ENCODE data around the gene TP53I13.

TP53I13 gene

DNA sequence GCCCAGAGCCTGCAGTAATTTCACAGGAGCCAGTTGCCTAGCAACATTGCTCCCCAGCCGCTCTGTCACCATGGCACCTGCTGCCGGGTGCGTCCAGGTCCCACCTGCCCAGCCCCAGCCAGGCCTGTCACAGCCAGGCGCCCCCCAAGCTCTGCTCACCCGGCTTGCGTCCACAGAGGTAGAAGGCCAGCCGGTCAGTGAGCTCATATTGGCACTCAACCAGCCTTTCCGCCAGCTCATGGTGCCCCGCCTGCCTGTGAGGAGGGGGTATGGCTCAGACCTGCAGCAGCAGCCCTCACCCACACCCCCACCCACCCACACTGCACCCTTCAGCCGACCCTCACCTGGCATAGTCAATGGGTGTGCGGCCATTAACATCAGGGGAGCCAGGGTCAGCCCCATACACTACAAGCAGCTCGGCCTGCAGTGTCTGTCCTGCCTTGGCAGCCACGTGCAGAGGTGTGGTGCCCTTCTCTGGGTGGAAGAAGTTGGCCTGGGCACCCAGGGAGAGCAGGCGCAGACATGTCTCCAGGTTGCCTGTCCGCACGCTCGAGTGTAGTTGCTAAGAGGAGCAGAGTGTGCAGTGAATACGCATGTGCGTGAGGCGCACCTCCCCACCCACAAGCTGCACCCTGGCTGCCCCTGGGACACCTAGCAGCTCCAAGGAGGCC lies 13.2 kb downstream of the TP53I13 start:
- no peak for DNase-seq

- DNase-seq = no peak
Measured at GRCh38 chr17:29582254-29582765, 13.8 kb downstream of the TP53I13 start.

DNA sequence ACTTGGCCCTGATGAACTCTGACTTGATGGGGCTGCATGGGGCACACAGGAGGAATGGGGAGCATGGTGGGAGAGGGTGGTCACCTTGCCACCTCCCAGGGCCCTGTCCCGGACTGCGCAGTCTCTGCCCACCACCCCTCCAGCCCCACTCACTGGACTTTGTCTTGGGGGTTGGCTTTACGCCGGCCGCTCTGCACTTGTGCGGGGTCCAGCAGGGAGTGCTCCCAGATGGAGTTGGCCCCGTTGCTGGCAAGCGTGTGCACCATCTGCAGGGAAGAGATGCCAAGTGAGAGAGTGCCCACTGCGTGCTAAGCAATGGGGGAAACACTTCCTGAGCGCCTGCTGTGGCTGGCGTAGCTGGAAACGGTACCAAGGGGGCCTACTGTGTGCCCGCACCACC lies 14.3 kb downstream of the TP53I13 start:
- DNase-seq = no peak

DNA sequence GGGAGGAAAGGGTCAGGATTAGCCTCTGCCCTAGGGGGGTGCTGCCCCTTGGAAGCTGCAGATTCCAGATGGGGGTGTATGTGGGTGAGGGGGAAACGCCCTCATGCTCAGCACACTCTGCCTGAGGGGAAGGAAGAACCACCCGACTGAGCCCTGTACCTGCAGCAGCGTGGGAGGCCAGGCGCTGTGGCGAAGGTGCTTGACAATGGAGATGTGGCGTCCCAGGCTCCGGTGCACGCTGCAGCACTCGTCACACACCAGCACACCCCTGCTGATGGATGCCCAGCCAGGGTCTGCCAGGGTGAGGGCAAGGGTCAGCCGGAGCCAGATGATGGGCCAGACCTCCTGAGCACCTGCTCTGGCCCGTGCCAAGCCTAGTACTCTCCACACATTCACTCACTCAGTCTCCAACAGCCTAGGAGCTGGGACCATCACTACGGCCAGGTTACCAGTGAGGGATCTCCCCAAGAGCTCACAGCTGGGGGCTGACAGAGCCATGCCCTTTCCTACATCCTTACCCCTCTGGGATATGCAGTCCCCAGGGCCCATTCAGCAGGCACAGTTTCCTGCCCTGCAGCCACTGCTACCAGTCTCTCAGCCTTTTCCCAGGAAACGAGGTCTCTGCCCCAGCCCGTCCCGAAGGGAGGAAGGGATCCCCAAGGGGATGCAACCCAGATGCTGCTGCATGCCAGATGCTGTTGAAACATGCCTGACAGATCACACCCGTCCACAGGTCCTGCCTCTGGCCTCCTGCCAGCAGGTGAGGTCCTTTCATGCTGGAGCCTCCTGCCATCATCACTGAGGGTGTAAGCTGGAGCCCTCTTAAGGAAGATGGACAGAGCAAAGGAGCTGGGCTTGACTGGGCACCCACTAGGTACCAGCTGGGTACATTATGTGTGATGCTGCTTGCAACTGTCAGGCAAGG lies 15.1 kb downstream of the TP53I13 start:
- DNase-seq = no peak

GRCh38 chr17:29584452-29585079 lies 16.1 kb downstream of the TP53I13 start:
- DNase-seq = peak in 3 of 4 experiments; percentile 26 to 42 (median 38)

DNA sequence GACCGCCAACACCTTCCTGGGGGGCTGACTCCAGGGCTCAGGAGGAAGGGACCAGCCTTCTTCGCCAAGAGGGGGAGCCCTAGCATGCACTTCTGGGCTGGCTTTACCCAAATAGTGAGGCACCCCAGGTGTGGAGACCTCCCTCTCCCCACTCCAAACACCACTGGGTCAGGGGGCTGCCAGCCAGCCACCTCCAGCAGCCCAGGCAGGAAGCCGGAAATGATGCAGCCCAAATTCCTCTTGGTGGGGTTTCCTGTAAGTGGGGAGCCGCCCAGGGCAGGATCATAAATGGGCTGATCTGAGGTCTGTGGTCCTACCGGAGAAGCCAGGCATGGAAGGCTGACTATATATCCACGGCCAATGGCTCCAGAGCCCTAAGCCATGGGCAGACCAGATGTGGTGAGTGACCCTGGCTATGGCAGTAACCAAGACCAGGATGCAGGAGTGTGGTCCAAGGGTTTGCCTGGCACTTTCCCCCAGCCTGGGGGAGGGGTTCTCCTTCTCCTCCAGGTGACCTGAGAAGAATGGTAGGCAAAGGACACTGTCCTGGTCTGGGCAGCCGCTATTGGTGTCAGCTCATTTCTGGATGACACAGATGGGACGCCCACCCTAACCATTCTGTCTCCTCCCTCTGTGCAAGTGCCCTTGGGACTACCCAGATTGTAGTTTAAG lies 16.7 kb downstream of the TP53I13 start:
- peak in 2 of 4 experiments; percentile 13 to 28 for DNase-seq

GRCh38 chr17:29586676-29587469 lies 18.4 kb downstream of the TP53I13 start:
- peak; percentile 27 to 45 (median 36) for DNase-seq

GRCh38 chr17:29587591-29587990 lies 19.1 kb downstream of the TP53I13 start:
- no peak for DNase-seq

- DNase-seq = peak; percentile 12 to 51 (median 44)
Measured at GRCh38 chr17:29588017-29588561, 19.6 kb downstream of the TP53I13 start.

DNA sequence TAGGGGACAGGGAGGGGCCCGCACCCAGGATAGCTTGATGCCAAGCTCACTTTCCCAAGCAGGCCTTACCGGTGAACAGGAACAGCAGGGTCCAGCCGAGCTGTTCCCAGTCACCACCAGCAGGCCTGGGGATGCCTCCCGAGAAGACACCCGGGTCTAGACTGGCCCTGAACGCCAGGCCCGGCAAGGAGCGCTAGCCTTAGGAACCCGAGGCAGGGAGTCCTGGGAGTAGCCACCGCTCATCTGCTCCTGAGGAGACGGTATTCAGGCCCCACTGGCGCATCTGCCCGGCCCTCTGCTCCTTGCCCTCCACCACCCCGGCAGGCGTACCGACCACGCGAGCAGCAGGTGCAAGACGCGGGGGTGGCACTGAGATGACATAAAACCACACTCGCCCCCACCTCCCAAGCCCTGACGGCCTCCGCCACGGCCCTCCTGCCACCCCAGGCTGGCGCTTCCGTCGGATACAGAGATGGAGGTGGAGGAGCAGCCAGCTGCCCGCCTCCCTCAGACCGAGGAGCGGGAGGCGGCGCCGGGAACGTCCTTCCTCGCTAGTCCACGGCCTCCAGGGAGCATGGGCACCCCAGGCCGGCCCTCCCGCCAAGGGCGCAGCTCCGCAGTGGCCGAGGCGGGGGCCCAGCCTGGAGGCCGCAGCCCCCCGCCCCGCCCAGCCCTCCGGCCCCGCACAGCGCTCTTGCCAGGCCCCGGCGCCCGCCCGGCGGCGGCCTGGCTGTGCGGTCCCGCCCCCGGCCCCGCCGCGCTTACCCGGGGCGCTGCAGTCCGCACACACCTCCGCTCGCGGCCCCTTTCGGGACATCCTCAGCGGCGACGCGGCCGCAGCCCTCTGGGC lies 20.3 kb downstream of the TP53I13 start:
- peak; percentile 21 to 70 (median 50) for DNase-seq

- DNase-seq = peak; percentile 92 to 98 (median 94)
Measured at GRCh38 chr17:29589524-29590410, 21.3 kb downstream of the TP53I13 start, which contains the start of gene GIT1. GIT1 (minus strand) TSS chr17:29589648; CDS start chr17:29589378, 270 bp downstream.

GRCh38 chr17:29590411-29591145 lies 22.1 kb downstream of the TP53I13 start:
- DNase-seq = peak in 3 of 4 experiments; percentile 54 to 62 (median 58)

GRCh38 chr17:29591146-29591736 lies 22.7 kb downstream of the TP53I13 start:
- peak in 3 of 4 experiments; percentile 50 to 70 (median 68) for DNase-seq

GRCh38 chr17:29591737-29592608 lies 23.5 kb downstream of the TP53I13 start:
- DNase-seq = peak; percentile 79 to 89 (median 82)

DNA sequence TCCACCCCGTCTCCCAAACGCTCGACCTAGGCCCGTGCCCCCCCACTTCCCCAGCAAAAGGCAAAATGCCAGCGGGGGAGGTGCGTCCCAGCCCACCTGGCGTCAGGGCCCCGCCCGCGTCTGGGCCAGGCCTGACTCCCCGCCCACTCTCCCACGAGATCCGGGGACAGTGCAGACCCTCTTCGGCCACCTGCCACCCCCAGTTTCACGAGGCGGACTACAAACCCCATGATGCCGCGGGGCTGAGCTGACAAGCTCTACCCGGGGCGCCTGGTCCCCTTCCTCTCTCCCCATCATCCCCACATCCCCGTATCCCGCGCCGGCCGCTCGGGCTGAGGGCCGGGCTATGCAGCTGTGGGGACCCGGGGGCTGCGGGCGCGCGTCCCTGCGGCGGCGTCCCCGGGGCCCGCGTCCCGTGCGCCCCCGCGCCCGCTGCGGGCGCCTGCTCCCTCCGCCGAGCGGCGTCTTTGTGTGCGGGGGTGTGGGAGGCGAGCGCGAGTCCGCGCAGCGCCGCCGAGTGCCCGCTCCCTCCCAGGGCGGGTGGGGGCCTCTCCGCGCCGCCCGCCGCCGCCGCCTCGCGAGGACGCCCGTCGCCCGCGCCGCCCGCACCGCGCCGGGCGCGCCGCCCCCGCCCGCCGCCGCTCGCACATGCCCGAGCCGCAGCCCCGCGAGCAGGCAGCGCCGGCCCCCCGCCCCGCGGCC lies 24.5 kb downstream of the TP53I13 start, which contains the start of gene ANKRD13B:
Gene ANKRD13B (plus strand): TSS at position 283 of the 702 bp plus-strand sequence. CDS start 490 bp downstream, outside the sequence.
- peak in 3 of 4 experiments; percentile 14 to 46 (median 28) for DNase-seq

Data from suppressor macrophage (primary cell).